IMR-90 (cell line): ENCODE data around the gene SYAP1.
"Not testable (repeated sequence)": the region's sequence is repeated elsewhere in the genome, so short reads cannot be mapped to it uniquely, and the experiment has no call there.

Source experiments
- CTCF ChIP-seq: conservative IDR thresholded peaks from 2 replicates; pipeline ENCODE4 v1.5.1; 2012; ENCODE audit warnings: mild to moderate bottlenecking, low read depth, low read length, improper control_type of control experiment
- MXI1 ChIP-seq: IDR thresholded peaks from 2 replicates; pipeline ENCODE4 v1.6.1; 2012; ENCODE audit warnings: low read depth, mild to moderate bottlenecking, low read length, moderate library complexity, borderline replicate concordance
- POLR2A ChIP-seq: IDR thresholded peaks from 2 replicates; pipeline ENCODE4 v1.6.1; 2012; ENCODE audit warnings: mild to moderate bottlenecking, low read depth, low read length
- USF2 ChIP-seq: fragments of 150-350 bp; IDR thresholded peaks from 2 replicates; pipeline ENCODE4 v1.6.1; 2017; ENCODE audit warnings: mild to moderate bottlenecking, antibody characterized with exemption, low read length, low read depth

- TF ChIP-seq CTCF, MXI1, USF2, POLR2A: not testable (repeated sequence)
Measured at GRCh38 chrX:16779815-16780214, 60.4 kb downstream of the SYAP1 start.
